IPS DF 6.9 (cell line): ENCODE measurements around the gene ZSCAN31.
A peak's percentile ranks its signal among the peaks of the same experiment; 100 is the strongest.
"Not testable (repeated sequence)": the region's sequence is repeated elsewhere in the genome, so short reads cannot be mapped to it uniquely, and the experiment has no call there.

Source experiments
- DNase-seq: peaks from one replicate; pipeline ENCODE4 v3.0.0-alpha.2; 2013; ENCODE audit warnings: low read depth, low spot score
- H3K27ac ChIP-seq: one replicate; pipeline ENCODE4 v1.5.1; 2013; ENCODE audit warnings: low read length, control low read depth
- H3K27me3 ChIP-seq: 2 replicates; pipeline ENCODE4 v1.6.1; 2013; ENCODE audit warnings: mild to moderate bottlenecking, low read length; ENCODE audit not compliant: control insufficient read depth, insufficient read depth
- H3K36me3 ChIP-seq: 2 replicates; pipeline ENCODE4 v1.6.1; 2013; ENCODE audit warnings: low read length; ENCODE audit not compliant: control insufficient read depth, insufficient read depth
- H3K4me1 ChIP-seq: 2 replicates; pipeline ENCODE4 v1.6.1; 2013; ENCODE audit warnings: low read length; ENCODE audit not compliant: control insufficient read depth, insufficient read depth
- H3K4me3 ChIP-seq: 2 replicates; pipeline ENCODE4 v1.5.1; 2013; ENCODE audit warnings: mild to moderate bottlenecking, low read length
- H3K9me3 ChIP-seq: 2 replicates; pipeline ENCODE4 v1.6.1; 2013; ENCODE audit warnings: low read length, inconsistent platforms; ENCODE audit not compliant: control insufficient read depth, insufficient read depth
- WGBS: extraction: QIAGEN DNeasy Blood & Tissue Kit; methylation state at CpG from one replicate; pipeline ENCODE4 v1.1.7; 2013; ENCODE audit warnings: mixed read lengths, missing lambda C conversion rate; ENCODE audit not compliant: insufficient read length, insufficient coverage; 5-methylcytosine and 5-hydroxymethylcytosine counted together

ZSCAN31 gene

DNA sequence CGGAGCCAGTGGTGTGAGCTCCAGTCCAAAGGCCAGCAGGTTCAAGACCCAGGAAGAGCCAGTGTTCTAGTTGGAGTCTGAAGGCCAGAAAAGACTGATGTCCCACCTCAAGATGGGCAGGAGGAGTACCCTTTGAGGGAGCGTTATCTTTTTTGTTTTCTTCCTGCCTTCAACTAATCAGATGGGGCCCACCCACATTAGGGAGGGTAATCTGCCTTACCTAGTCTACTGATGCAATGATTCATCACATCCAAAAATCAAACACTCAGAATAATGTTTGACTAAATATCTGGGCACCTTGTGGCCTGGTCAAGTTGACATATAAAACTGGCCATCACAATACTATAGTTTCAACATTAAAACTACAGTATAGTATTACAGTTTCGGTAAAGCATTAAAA, 33.5 kb upstream of the ZSCAN31 start:
- no peak overlapping the region for H3K27ac ChIP-seq
- H3K36me3 ChIP-seq: peaks cover 6% of the 10 kb centered on the region; the same call in 1 of the 2 replicates
- no peak for DNase-seq

DNA sequence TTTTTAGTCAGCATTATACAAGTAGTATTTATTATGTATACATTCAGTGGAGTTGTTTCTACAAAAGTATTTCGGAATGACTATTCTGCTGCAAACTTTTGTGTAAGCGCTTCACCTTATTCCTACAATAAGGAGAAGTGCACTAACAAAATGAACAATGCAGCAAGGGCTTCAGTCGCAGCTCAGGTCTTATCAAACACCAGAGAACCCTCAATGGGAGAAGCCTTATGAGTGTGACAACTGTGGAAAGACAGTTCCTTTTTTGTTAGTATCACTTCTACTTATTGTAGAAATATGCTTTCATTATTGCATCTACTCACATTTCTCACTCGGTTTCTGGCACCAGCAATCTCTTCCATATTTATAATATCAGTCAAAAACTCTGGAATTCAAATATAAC, 32.6 kb upstream of the ZSCAN31 start:
- DNase-seq: no peak
- Histone ChIP-seq H3K9me3 (no peaks in the 10 kb centered on the region), H3K4me1 (no peaks in the 10 kb centered on the region), H3K4me3 (no peak overlapping the region), H3K36me3 (peaks cover 8% of the 10 kb centered on the region; the same call in 1 of the 2 replicates), H3K27me3 (no peaks in the 10 kb centered on the region), H3K27ac (no peak overlapping the region)
- WGBS: no CpG with 5 or more reads among the region's 4 CpGs

More for the DNA sequence above, 33.5 kb upstream of the ZSCAN31 start:
- Histone ChIP-seq H3K27me3 (no peaks in the 10 kb centered on the region), H3K9me3 (no peaks in the 10 kb centered on the region), H3K4me1 (no peaks in the 10 kb centered on the region), H3K4me3 (no peak overlapping the region)
- WGBS: no CpG with 5 or more reads among the region's 3 CpGs

DNA sequence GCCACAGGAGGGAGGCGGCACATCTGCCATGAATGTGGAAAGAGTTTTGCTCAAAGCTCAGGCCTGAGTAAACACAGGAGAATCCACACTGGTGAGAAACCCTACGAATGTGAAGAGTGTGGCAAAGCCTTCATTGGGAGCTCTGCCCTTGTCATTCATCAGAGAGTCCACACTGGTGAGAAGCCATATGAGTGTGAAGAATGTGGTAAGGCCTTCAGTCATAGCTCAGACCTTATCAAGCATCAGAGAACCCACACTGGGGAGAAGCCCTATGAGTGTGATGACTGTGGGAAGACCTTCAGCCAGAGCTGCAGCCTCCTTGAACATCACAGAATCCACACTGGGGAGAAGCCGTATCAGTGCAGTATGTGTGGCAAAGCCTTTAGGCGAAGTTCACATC, 29.6 kb upstream of the ZSCAN31 start:
- WGBS: no CpG with 5 or more reads among the region's 4 CpGs

DNA sequence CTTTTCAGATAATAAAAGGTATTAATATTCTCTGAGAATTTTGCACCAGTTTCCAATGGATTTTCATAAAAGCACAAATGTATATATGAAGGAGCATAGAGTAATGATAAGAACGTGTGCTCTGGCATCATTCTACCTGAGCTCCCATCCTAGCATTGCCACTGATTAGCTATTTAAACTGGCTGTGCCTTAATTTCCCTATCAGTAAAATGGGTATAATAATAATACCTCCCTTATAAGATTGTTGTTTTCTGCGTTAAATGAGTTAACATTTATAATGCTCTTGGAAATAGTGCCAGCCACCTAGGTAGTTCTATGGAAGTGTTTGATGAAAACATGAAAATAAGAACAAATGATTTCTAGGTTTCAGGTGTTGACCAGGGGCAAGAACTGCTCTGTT, 25.0 kb upstream of the ZSCAN31 start:
- Histone ChIP-seq H3K4me3 (no peak overlapping the region), H3K27ac (no peak overlapping the region), H3K36me3 (peaks cover 7% of the 10 kb centered on the region; the same call in 1 of the 2 replicates), H3K27me3 (no peaks in the 10 kb centered on the region), H3K9me3 (no peaks in the 10 kb centered on the region), H3K4me1 (0 out of 2 replicates have a peak, but pooled peaks cover 2% of the 10 kb centered on the region)
- no peak for DNase-seq
- no CpG with 5 or more reads among the region's 2 CpGs for WGBS

More for the DNA sequence above, 29.6 kb upstream of the ZSCAN31 start:
- DNase-seq, H3K4me1 ChIP-seq, H3K27me3 ChIP-seq, H3K27ac ChIP-seq, H3K4me3 ChIP-seq, H3K9me3 ChIP-seq, H3K36me3 ChIP-seq: not testable (repeated sequence)

DNA sequence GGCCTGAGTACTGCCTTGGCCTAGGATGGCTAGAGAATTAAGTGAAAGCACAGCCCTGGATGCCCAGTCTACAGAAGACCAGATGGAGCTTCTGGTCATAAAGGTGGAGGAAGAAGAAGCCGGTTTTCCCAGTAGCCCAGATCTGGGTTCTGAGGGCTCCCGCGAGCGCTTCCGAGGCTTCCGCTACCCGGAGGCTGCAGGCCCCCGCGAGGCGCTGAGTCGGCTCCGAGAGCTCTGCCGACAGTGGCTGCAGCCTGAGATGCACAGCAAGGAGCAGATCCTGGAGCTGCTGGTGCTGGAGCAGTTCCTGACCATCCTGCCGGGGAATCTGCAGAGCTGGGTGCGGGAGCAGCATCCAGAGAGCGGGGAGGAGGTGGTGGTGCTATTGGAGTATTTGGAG, 23.6 kb upstream of the ZSCAN31 start:
- not testable (repeated sequence) for H3K4me3 ChIP-seq, H3K4me1 ChIP-seq, DNase-seq, H3K9me3 ChIP-seq, H3K27ac ChIP-seq, H3K36me3 ChIP-seq, H3K27me3 ChIP-seq
- no CpG with 5 or more reads among the region's 16 CpGs for WGBS

DNA sequence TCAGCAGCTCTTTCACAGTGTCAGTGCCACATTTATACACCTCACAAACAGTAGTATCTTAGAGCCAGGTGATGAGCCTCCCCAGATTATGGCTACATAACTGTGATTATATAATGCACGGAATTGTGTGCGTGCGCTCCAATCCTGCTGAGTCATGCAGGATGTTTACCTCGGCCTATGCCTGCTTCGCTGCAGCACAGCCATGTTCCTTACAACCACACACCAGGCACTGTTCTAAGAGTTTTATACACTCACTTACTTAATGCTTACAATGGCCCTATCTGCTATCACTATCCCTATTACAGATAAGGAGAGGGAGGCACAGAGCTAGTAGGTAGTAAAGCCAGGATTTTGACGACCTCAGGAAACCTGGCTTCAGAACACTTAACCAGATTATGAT, 21.1 kb upstream of the ZSCAN31 start:
- no peak for DNase-seq
- no peaks in the 10 kb centered on the region for H3K9me3 ChIP-seq
- no peaks in the 10 kb centered on the region for H3K36me3 ChIP-seq
- no peak overlapping the region for H3K27ac ChIP-seq
- no peak overlapping the region for H3K4me3 ChIP-seq
- H3K4me1 ChIP-seq: peaks cover 5% of the 10 kb centered on the region; the same call in 1 of the 2 replicates
- whole genome bisulfite sequencing: no CpG with 5 or more reads among the region's 6 CpGs
- no peaks in the 10 kb centered on the region for H3K27me3 ChIP-seq

DNA sequence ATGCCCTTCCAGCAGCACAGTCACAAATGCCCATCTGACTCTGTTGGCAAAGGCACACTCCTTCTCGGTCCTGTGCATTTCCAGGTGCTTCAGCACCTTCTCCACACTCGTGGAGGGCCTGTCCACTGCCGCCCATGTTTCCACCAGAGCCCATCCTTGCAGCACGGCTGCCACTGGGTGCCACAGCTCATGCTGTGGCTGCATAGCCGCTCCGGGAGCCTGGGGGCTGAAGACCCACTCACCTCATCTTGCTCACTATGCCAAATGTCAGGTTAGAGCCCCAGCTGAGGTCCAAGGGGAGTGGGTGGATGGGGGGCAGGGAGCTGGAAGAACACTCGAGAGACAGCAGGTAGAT, 20.7 kb upstream of the ZSCAN31 start:
- Histone ChIP-seq H3K27me3 (no peaks in the 10 kb centered on the region), H3K36me3 (no peaks in the 10 kb centered on the region), H3K4me3 (no peak overlapping the region), H3K27ac (no peak overlapping the region), H3K9me3 (no peaks in the 10 kb centered on the region), H3K4me1 (peaks cover 5% of the 10 kb centered on the region; the same call in 1 of the 2 replicates)
- no CpG with 5 or more reads among the region's 7 CpGs for WGBS
- no peak for DNase-seq

DNA sequence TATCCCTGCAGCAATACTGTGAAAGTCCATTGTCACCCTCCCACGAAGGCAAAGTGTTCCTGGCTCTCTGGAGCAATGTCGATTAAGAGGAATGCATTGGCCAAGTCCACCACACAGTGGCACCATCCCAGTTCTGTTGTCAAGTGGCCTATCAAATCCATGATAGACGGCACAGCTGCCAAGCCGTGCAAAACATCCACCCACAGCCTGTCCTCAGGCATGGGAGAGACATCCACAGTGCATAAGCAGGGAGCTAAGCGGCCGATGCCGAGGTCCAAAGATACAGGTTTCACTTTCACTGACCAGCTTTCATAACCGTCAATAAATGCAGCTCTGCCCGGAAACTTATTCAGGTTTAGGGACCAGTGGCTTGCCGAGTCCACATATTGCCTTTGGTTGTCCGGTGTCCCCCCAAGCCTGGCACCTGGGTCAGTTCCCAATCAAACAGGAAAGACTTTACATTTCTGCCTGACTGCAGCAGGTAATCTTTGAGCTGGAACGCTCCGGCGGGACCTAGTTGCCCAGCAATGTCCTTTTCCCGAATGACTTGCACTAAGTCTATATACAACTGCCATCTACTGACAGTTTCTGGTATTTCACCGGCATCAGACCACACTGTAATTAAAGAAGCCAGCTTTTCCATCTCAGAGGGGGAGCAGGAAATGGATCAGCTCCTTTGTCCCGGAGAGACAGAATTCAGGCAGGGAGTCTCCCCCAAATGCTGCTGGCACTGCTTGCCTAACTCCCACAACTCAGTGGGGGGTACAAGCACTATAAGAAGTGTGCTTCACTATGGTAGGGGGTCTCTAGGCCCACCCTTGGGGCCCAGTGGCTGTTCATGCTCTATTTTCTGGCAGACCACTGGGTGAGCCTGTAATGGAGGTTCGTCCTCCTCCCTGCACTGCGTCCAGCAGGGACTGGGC, 20.1 kb upstream of the ZSCAN31 start:
- Histone ChIP-seq H3K4me1 (peaks cover 5% of the 10 kb centered on the region; the same call in 1 of the 2 replicates), H3K27ac (no peak overlapping the region), H3K36me3 (no peaks in the 10 kb centered on the region), H3K4me3 (no peak overlapping the region; the same call in 1 of the 2 replicates), H3K9me3 (no peaks in the 10 kb centered on the region), H3K27me3 (no peaks in the 10 kb centered on the region)
- no CpG with 5 or more reads among the region's 19 CpGs for WGBS
- peak; percentile 85 for DNase-seq

DNA sequence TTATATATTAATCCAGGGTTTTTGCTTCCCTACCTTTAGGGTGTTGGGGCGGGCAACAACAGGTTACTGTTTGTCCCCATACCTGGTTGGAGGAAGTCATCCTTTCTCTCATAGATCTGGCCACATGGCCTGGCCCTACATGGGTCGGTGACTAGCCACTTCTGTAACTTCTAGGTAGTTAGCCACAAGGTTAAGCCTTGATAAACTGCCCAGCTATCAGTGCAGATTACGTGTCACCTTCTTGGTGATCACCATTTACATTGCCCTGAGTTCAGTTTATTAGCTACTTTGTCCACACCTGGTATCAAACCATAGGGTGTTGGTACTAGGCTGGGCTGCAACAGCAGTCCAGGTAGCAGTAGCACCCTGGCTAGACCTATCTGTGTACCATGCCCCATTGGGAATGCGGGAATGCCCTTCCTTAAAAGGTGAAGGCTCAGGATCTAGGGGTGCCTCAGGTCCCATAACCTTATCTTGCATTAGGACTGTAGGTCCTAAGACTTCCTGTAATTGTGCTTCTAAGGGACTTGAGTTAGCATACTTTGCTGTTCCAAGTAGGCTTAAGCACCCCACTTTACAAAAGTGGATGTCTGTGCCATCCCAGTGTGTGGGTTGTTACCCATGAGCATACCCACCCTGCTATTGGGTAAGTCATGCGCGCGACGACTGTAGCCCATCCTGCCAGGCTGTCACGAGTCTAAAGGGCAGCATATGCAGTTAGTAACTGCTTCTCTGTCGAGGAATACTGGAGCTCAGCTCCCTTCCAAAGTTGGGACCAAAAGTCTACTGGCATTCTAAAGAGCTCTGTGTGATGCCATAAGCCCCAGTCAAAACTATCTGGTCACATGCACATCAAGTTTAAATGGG, 19.0 kb upstream of the ZSCAN31 start:
- no peaks in the 10 kb centered on the region for H3K36me3 ChIP-seq
- DNase-seq: no peak
- H3K4me3 ChIP-seq: no peak overlapping the region
- WGBS: no CpG with 5 or more reads among the region's 10 CpGs
- no peak overlapping the region for H3K27ac ChIP-seq
- H3K27me3 ChIP-seq: no peaks in the 10 kb centered on the region
- H3K4me1 ChIP-seq: peaks cover 5% of the 10 kb centered on the region; the same call in 1 of the 2 replicates
- H3K9me3 ChIP-seq: no peaks in the 10 kb centered on the region

DNA sequence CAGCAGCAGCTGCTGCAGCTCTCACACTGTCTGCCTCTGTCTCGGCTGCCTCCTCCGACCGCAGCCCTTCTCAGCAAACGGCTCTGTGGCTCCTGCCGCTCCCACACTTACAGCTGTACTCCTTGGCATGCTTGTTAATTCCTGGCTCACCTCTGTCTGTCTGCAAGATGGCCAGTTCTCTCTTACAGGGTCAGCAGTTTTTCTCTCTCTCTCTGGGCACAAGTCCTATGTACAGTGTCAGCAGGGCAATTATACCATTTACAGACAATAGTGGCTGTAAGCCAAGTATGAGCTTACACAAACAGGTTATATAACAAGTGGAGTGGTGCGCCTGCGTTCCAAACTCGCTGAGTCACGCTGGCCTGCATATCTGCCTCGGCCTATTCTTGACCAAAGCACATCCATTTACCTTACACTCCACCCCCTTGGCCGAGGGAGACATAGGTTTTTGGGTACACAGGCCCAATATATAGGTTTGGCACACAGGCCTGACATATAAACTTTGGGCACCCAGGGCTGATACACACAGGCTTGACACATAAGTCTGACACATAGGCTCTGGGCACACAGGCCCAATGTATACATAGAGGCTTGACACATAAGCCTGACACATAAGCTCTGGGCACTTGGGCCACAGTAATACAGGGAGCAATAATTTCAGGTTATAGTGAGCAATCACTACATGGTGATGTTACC, 18.2 kb upstream of the ZSCAN31 start:
- H3K4me1 ChIP-seq: peaks cover 5% of the 10 kb centered on the region; the same call in 1 of the 2 replicates
- H3K27me3 ChIP-seq: no peaks in the 10 kb centered on the region
- no CpG with 5 or more reads among the region's 11 CpGs for WGBS
- H3K36me3 ChIP-seq: no peaks in the 10 kb centered on the region
- no peak overlapping the region for H3K4me3 ChIP-seq
- H3K9me3 ChIP-seq: no peaks in the 10 kb centered on the region
- DNase-seq: no peak
- no peak overlapping the region for H3K27ac ChIP-seq
